Neural cell (in vitro differentiated cells): ENCODE data around the gene FTSJ3.

ENCODE experiments used
- CTCF ChIP-seq: fragments of 450-650 bp; IDR thresholded peaks from 2 replicates; pipeline ENCODE4 v1.5.1; 2014; ENCODE audit warnings: antibody characterized with exemption, mild to moderate bottlenecking, moderate library complexity; ENCODE audit not compliant: poor library complexity, severe bottlenecking
- TAF1 ChIP-seq: IDR thresholded peaks from 2 replicates; pipeline ENCODE4 v1.6.1; 2012; ENCODE audit warnings: low read depth

- TF ChIP-seq CTCF: peak; percentile 93
- TF ChIP-seq TAF1: peak; percentile 71
Observed at GRCh38 chr17:63827002-63827800, at the start of gene FTSJ3, which contains the start of gene PSMC5.
